Measurements from ENCODE around the gene GALK1.
"Not testable (repeated sequence)": the region's sequence is repeated elsewhere in the genome, so short reads cannot be mapped to it uniquely, and the experiment has no call there.

Gene GALK1

DNA sequence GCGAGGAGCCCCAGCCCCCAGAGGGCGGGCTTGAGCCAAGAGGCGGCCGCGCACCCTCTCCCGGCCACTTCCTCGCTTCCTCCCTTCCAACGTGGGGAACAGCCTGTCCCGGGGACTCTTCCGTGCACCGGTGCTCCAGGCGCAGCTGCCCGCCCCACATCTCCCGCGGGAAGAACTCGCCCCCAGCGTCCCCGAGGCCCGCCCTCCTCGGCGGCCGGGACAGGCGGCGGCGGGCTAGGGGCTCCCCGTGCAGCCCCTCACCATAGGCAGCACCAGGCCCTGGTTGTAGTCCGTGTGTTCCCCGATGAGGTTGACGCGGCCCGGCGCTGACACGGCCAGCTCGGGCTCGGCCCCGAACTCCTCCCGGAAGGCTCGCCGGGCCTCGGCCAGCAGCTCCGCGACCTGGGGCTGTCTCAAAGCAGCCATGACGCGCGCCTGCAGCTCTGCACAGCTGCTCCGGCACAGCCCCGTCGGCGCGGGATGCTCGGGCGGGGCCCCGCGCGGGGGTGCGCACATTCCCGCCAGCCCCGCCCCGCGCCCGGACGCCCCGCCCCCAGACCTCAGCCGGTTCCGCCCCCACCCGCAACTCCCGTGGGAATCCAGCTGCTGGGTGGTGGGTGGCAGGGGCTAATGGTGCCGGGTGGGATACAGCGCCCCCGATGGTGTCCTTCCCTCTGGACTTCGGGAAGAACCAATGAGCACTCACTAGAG, at the start of gene GALK1:
TSS of gene GALK1 (minus strand) at position 482 of the 711 bp plus-strand sequence. CDS start at position 426, 56 bp downstream.
- peak; percentile 71 to 76 for DNase-seq

DNA sequence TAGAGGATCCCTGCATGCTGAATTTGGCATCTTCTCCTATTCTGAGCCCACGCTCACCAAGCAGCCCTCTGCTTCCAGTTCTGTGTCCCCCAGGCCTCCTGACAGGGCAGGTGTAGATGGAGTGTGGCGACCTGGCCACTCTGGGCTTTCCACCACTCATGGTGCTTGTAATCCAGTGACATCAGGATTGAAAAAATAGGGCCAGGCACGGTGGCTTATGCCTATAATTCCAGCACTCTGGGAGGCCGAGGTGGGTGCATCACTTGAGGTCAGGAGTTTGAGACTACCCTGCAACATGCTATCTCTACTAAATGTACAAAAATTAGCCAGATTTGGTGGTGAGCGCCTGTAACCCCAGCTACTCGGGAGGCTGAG, 49.0 kb upstream of the GALK1 start:
- no peak for DNase-seq

DNA sequence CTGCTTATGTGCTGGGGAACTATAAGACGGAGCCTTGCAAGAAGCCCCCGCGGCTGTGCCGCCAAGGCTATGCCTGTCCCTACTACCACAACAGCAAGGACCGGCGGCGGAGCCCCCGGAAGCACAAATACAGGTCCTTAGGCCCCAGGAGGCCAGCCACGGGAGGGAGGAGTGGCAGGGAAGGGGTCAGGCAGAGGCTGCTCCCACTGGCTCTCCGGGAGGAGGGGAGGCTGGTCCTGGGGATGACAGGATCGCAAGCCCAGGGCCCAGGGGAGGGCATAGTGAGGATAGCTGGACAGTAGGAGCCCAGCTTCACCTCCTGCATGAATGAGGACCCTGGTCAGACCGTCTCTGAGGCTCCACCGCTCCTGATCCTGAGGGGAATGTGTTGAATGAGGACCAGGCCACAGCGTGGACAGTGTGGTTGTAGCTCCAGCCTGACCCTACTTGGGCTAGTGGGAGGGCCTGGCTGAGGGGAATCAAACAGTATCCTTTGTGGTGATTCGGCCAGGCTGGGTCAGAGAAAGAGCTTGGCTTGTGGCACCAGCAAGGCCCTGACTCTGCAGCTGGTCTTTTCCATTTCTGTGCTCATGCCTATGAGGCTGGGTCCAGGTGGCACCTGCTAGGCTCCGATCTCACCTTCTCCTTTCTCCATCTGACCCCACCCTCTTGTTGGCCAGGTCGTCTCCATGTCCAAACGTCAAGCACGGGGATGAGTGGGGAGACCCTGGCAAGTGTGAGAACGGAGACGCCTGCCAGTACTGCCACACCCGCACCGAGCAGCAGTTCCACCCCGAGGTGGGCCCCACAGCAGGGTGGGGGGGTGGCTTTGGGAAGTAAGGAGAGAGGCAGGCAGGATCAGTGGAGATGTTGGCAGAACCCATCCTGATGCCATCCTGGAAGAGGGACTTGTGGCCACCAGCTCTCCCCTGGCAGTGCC, 48.4 kb upstream of the GALK1 start:
- DNase-seq: no peak

DNA sequence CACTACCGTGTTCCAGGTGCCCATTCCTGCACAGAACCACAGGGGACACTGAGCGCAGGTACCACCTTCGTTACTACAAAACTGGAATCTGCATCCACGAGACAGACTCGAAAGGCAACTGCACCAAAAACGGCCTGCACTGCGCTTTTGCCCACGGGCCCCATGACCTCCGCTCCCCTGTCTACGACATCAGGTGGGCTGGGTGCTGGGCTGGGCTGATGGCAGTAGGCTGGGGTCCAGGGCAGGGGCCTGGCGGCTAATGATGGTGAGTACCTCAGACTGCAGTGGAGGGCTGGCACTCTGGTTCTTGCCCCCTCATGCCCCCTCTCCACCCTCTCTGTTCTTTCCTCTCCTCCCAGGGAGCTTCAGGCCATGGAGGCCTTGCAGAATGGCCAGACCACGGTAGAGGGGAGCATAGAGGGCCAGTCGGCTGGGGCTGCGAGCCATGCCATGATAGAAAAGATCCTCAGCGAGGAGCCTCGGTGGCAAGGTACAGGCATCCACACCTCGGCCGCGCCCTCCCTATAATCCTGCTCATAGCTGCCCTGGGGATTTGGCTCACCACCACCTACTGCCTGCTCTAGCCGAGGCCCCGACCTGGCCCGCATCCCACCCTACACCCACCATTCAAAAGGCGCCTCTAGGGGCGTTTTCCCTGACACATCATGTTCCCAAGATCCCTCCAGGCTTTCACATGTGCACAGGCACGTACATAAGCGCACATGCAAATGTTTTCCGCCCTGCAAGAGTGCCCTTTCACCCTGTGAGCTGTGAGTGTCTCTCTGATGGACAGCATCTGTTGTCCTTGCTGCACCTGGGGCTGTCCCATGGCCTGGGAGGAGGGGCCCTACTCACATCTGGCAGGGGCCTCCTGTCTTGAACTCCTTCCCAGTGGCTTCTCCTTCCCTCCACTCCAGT, 47.4 kb upstream of the GALK1 start:
- no peak for DNase-seq

DNA sequence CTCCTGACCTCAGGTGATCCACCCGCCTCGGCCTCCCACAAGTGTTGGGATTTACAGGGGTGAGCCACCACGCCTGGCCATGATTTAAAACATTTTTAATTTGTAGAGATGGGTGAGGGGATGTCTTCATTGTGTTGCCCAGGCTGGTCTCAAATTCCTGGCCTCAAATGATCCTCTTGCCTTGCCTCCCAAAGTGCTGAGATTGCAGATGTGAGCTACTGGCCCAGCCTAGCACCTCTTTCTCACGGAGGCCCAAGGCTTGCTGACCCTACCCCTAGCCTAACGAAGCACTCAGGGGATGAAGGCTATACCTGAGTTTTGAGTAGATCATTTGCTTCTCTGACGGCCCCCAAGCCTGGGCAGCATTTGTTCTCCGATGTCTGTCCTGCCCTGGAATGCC, 46.2 kb upstream of the GALK1 start:
- no peak for DNase-seq

DNA sequence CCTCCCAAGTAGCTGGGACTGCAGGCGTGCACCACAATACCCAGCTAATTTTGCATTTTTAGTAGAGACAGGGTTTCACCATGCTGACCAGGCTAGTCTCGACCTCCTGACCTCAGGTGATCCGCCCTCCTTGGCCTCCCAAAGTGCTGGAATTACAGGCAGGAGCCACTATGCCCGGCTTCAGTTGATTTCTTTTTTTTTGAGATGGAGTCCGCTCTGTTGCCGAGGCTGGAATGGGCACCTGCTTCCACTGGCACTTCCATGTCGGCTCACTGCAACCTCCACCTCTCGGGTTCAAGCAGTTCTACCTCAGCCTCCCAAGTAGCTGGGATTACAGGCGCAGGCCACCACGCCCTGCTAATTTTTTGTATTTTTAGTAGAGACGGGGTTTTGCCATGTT, 45.8 kb upstream of the GALK1 start:
- DNase-seq: not testable (repeated sequence)

DNA sequence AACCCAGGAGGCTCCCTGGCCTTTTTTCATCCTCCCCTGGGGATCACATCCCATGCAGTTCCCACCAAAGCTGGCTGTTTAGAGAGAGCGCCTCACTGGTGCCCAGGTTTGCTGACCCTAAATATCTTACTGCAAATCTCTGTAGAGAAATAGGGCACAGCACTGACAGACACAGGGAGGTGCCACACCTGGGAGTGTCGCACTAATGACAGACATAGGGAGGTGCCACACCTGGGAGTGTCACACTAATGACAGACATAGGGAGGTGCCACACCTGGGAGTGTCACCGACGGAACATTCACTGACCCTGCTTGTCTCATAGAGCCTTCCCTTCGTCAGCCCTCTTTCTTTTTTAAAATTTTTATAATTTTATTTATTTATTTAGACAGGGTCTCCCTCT, 45.2 kb upstream of the GALK1 start:
- DNase-seq: no peak

DNA sequence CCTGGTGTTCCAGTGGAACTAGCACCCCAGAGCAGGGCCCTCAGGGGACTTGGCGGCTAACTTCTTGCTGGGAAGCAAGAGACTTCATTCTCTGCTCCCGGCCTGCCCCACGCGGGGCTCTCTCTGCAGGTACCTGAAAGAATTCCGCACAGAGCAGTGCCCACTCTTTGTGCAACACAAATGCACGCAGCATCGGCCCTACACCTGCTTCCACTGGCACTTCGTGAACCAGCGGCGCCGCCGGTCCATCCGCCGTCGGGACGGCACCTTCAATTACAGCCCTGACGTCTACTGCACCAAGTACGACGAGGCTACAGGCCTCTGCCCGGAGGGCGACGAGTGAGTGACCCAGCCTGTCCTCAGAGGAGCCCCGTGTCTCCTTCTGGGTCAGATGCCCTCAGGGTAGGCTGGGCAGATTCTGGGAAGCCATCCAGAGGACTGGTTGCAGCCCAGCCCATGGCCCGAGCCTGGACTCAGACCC, 44.7 kb upstream of the GALK1 start:
- no peak for DNase-seq

DNA sequence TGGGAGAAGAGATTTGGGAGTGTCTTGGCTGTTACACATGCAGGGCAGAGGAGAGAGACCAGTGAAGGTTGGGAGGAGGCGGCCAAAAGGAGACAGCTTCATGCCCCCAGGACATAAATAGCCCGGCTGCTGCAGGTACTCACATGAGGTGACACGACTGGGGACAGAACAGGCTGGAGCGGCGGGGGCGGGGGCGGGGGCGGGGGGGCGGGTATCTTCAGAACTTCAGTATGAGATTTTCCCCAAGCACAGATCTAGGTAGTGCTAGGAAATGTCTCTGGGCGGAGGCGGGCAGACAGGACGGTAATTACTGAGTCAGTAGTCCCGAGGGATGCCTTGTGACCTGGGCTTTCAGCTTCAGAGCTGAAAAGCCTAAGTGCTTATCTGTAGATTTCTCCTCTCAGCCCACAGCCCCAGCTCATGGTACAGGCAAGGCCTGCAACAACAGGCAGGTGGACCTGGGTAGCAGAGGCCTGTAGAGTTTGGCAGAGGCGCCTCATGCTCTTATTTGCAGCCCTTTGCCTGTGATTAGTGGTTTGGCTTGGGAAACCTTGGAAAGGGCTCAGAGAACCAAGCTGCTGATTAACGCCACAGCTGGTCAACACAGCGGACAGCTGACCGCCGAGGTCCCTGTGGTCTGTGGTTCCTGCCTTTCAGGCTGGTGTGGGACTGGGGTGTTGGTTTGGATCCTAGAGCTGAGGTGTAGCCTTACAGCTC, 44.1 kb upstream of the GALK1 start:
- DNase-seq: peak in 1 of 2 donors; percentile 38

DNA sequence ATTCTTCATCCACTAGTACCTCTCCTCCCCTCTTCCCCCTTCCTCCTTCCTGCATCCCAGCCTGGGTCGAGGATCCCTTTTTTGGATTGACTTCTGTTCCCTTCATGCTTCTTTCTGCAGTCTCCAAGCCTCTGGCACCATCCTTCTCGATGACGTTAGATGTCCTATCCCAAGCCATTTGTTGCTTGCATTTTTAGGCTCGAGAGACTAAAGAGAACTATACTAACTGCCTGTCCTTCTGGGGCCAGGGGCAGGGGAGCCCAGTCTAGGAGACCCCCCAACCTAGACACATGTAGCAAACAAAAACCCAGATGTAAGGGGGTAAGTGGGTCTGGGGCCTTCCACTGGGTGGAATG, 43.5 kb upstream of the GALK1 start:
- no peak for DNase-seq

DNA sequence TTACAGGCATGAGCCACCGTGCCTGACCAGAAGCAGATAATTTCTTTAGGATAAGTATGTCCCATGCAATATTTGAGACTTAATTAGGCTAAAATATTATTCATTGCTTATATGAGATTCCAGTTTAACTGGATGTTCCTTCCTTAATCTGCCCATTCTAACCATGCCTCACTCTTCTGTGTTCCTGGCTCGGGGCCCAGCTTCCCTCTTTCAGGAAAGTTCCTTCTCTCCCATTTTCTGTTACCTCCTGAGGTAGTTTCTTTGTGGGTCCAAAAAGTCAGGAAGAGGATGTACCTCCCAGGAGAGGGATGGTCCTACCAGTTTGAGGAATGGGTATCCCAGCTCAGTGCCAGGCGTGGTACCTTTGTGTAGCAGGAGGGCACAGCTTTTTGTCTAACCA, 42.9 kb upstream of the GALK1 start:
- no peak for DNase-seq

DNA sequence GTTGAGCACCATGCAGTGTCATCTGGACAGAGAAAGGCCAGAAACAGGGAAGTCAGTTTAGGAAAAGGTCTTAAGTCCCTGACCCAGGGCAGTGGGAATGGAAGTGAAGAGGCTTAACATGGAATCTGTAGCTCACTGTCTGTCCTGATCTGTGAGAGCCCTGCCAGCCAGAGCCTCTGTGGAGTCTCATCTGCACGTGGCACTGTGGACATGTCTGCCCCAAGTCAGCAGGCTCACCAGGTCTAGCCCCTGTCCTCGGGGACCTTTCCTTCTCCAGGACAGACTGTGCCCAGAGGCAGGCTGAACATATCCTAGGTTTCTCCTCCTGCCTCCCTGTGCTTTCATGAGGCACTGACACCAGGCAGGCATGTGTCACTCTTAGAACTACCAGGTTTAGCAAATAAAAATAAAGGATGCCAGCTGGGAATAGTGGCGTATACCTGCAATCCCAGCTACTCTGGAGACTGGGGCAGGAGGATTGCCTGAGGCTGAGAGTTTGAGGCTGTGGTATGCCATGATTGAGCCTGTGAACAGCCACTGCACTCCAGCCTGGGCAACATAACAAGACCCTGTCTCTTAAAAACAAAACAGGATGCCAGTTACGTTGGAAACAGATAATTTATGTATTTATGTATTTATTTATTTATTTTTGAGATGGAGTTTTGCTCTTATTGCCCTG, 42.0 kb upstream of the GALK1 start:
- no peak for DNase-seq

DNA sequence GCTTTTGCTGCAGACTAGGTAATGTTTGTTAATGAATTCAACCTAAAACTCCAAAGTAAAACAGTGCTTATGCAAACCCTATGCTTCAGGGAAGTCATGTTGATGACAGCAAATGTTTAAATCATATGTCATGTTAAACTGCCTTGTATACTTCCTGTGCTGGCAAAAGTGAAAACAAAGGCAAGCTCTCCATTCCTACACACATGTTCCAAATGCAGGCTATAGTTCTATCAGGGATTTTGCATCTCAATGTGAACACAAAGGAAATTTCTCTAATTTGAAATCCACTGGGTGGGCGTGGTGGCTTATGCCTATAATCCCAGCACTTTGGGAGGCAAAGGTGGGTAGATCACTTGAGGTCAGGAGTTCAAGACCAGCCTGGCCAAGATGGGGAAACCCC, 38.9 kb upstream of the GALK1 start:
- no peak for DNase-seq

DNA sequence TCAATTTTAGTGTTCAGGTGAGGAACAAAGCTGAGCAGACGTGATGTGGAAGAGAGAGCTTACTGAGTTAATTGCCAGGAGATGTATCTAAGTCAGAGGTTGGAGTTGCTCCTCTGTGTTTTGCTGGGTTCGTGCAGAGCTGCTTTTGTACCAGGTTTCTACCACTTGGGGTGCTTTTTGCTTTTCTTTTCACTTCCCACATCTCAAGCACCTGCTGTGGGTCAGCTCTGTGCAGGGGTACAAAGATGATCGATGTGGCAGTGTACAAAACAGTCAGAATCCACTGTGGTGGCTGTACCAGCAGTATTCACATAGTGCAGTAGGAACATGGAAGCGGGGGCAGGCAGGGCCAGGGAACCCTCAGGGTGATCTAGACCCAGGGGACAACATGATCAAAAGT, 34.4 kb upstream of the GALK1 start:
- DNase-seq: no peak

DNA sequence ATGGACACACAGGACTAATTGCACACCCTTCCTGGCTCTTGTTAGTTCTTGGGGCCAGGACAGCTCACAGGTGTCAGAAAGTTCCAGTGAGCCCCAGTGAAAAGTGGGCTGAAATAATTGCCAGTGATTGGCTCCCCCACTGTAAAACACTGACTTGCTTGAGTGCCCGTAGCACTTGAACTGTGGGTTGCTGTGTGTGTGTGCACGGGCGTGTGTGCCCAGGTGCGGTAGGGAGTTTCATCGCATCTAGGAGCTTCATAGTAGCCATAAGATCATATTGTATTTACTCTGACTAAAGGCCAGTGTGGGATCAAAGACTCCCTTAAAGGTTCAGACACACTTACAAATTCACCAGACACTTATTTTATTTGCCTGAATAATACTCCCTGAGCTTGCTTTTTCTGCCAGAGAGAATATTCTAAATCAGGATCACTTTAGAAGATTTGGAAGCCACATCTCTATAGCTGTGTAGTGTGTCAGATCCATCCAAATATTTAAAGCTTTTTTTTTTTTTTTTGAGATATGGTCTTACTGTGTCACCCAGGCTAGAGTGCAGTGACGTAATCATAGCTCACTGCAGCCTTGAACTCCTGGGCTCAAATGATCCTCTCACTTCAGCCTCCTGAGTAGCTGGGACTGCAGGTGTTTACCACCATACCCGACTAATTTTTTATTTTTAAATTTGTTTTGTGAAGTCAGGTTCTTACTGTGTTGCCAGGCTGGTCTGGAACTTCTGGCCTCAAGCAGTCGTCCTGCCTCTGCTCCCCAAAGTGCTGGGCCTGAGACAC, 31.0 kb upstream of the GALK1 start:
- no peak for DNase-seq

DNA sequence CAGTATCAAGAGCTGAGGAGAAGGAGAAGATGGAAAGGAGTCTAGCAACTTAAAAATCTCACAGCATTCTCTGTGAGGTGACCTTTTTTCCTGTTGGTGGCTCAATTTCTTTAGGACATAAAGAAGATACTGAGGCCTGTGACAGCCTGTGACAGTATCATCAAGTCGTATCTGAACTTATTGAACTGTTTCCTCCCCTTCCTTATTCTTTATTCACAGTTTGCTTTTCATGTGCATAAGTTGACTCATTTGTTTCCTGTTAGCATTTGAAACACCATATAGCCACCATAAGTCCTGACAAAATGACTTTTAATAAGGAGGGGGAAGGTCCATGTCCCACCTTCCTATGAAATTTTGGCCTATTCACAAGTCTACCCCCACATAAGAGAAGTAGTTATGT, 28.5 kb upstream of the GALK1 start:
- DNase-seq: no peak

DNA sequence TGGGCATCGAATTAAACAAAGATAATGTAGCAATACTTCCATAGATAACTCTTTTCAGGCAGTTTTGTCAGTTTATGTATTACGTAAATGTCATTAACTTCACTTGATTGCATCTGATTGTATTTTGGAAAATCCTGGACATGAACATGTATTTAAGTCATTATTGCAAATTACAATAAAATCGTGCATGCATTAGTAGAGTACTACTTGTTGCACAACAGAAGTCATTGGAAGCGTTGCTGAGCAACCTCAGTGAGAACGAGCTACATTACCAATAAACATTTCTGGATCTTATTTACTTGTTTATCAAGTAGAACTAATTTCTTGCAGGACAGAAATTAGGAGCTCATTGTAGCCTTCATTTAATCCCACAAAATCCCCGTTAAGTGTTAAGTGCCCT, 26.3 kb upstream of the GALK1 start:
- DNase-seq: no peak

DNA sequence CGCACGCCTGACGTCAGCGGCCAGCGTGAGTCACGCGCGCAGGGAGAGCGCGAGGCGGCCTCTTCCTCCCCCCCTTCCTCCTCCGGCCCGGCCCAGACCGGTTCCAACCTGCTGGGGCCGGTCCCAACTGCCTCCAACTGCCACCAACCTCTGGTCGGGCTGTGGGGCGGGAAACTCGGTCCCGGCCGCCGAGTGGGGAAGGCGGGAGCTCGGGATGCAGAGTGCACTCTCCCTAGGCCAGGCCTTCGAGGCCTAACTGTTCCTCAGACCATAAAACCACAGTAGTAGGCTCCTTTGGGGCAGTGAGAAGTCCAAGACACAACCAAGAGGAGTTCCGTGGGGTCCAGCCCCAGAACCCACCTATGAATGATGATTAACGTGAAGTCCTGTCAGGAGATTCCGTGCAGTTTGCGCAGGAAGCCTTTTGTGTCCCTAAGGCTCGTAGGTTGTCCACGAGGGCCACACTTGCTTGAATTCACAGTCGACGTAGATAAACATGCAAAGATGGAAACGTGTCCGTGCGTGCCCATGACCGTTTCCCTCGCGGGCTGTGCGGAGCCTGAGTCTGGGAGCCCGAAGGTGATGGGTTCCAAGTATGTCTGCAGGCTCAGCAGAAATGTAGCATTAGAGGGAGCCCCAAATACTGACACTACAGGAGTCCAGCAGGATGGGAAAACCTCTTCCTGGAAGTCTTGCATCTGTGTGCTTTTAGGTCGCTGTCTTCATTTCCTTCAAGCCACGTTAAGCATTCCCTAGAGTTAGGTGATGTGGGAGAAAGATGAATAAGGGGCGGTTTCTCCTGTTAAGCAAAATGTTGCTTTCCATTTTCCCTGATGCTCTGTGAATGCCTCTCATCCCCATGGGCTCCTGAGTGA, 20.3 kb upstream of the GALK1 start:
- peak; percentile 22 to 87 for DNase-seq

DNA sequence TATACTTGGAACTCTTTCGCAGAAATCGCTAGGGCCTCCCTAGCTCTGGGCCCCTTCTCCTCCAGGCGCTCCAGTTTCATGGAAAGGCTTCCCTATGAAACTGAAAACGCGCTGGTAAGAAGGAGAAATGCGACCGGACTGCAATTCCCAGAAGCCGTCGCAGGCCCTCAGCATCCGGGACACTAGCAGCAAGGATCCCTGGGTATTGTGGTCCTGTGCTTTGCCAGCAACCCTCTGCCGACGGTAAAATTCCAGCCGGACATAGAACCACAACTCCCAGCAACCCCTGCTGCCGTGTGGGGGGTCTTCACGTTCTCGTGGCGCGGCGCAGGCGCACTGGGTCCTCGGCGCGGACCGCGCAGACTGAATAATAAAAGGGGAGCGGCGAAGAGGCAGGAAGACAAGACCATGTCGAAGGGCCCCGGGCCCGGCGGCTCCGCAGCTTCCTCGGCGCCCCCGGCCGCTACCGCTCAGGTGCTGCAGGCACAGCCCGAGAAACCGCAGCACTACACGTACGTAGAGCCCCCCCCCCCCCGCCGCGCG, 19.6 kb upstream of the GALK1 start, which contains the start of gene UNK:
TSS of gene UNK (plus strand) at position 334 of the 543 bp plus-strand sequence. CDS start at position 409, 75 bp downstream.
- peak; percentile 94 to 96 for DNase-seq
